Muscle layer of colon (tissue), 2 donors: ENCODE data around the gene CFAP77.

Source experiments
- H3K27ac ChIP-seq: one replicate; pipeline ENCODE4 v1.7.0; 2013; ENCODE audit warnings: low read depth, mild to moderate bottlenecking, low read length, moderate library complexity
- H3K27me3 ChIP-seq, 2 donors: one replicate each; pipeline ENCODE4 v1.7.0; 2013; ENCODE audit warnings: low read length in 2 of 2, mild to moderate bottlenecking in 2 of 2; ENCODE audit not compliant: insufficient read depth in 2 of 2, control insufficient read depth in 1 of 2
- H3K36me3 ChIP-seq: one replicate; pipeline ENCODE4 v1.7.0; 2013; ENCODE audit warnings: mild to moderate bottlenecking, low read length; ENCODE audit not compliant: insufficient read depth
- H3K4me1 ChIP-seq: one replicate; pipeline ENCODE4 v1.7.0; 2013; ENCODE audit warnings: mild to moderate bottlenecking, low read length; ENCODE audit not compliant: insufficient read depth
- H3K4me3 ChIP-seq, 2 donors: one replicate each; pipeline ENCODE4 v1.7.0; 2013; ENCODE audit warnings: low read length in 2 of 2, low read depth in 1 of 2, mild to moderate bottlenecking in 1 of 2, moderate library complexity in 1 of 2
- H3K9ac ChIP-seq: one replicate; pipeline ENCODE4 v1.7.0; 2013; ENCODE audit warnings: low read length
- H3K9me3 ChIP-seq: one replicate; pipeline ENCODE4 v1.7.0; 2013; ENCODE audit warnings: mild to moderate bottlenecking, low read length
- donor health status: abdominal sarcoma.
- donor health status: Adenocarcinoma of cecum.

The CFAP77 gene

DNA sequence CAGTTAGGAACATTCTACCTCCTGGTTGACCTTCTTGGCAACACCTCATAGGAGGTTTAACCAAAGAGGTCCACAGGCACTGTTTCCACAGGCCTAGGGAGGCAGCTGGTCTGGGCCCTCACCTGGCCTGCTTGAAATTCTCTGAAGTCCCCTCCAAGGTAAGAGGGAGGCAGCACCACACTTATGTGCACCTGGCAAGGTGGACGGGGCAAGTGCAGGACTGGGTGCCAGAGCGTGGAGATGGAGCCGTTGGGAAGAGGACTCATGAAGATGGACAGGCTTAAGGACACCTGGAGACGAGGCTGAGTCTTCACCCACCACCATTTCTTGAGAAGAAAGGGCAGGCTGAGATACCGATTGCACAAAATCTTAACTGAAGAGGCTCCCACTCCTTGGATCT is 165.8 kb downstream of the CFAP77 start:
- Histone ChIP-seq H3K4me1 (no peaks in the 10 kb centered on the region), H3K4me3 (no peak overlapping the region), H3K9me3 (no peaks in the 10 kb centered on the region), H3K27me3 (peaks cover 19 to 56% of the 10 kb centered on the region in 2 donors), H3K9ac (no peak overlapping the region), H3K36me3 (no peaks in the 10 kb centered on the region), H3K27ac (no peak overlapping the region)

DNA sequence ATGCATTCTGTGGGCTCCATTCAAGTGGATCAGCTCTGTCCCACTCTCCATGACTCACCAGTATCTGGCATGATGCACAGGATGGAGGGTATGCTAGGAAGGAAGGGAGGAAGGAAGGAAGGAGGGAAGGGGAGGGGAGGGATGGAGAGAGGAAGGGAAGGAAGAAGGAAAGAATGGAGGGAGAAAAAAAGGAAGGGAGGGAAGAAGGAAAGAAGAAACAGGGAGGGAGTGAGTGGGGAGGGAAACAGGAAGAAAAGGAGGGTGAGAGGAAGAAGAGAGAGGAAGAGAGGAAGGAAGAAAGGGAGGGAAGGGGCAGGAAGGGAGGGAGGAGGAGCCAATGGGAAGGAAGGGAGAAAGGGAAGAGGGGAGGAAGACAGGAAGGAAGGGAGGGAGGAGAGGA is 167.1 kb downstream of the CFAP77 start:
- H3K4me3 ChIP-seq: no peak overlapping the region
- H3K27me3 ChIP-seq: peaks cover 28 to 70% of the 10 kb centered on the region in 2 donors
- no peak overlapping the region for H3K27ac ChIP-seq
- H3K9me3 ChIP-seq: no peaks in the 10 kb centered on the region
- peaks cover 7% of the 10 kb centered on the region for H3K4me1 ChIP-seq
- H3K36me3 ChIP-seq: no peaks in the 10 kb centered on the region
- H3K9ac ChIP-seq: no peak overlapping the region

DNA sequence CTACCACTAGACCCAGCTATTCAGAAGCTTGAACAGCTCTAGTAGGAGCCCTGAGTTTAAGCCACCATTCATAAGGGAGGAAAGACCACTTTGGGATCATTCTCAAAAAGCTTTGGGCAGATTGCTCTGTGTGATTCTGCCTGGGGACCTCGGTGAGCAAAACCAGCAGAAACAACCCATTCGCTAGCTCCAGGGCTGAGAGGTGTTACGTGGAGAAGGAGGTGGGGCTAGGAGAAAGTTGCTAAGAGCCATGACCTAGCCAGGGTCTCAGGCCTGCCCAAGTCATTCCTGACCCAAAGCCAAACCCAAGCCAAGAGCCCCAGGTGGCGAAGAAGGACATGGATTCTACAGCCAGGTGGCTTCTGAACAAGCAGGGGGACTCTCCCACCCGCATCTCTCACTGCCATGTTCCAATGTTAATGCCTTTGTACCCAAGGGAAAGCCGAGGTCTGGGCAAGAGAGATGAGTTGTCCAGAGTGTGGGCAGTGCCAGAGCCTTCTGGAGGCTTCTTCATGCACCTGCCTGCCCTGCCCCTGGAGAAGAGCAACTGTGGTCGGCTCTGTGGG is 168.4 kb downstream of the CFAP77 start:
- Histone ChIP-seq H3K9me3 (no peaks in the 10 kb centered on the region), H3K4me3 (no peak overlapping the region), H3K4me1 (peaks cover 7% of the 10 kb centered on the region), H3K36me3 (no peaks in the 10 kb centered on the region), H3K27me3 (peaks cover 33 to 83% of the 10 kb centered on the region in 2 donors), H3K27ac (no peak overlapping the region), H3K9ac (no peak overlapping the region)

DNA sequence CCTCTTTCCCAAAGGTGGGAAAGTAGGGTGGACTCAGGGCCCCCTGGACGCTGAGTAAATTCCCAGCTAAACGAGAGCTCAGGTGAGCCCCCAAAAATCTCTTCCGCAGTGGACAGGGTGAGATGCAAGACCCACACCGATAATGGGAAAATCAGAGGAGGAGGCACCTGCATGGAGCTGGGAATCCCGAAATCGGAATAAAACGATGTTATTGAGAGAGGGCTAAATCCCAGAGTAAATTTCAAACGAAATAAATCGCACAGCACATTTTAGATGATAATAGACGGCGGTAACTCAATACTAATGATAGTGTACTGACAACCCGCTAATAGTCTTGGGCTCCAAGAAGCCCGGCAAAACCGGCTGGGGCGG is 169.4 kb downstream of the CFAP77 start:
- no peaks in the 10 kb centered on the region for H3K36me3 ChIP-seq
- H3K27ac ChIP-seq: no peak overlapping the region
- H3K9ac ChIP-seq: no peak overlapping the region
- H3K4me1 ChIP-seq: peaks cover 7% of the 10 kb centered on the region
- no peaks in the 10 kb centered on the region for H3K9me3 ChIP-seq
- H3K4me3 ChIP-seq: no peak overlapping the region
- H3K27me3 ChIP-seq: peaks cover 39 to 88% of the 10 kb centered on the region in 2 donors

DNA sequence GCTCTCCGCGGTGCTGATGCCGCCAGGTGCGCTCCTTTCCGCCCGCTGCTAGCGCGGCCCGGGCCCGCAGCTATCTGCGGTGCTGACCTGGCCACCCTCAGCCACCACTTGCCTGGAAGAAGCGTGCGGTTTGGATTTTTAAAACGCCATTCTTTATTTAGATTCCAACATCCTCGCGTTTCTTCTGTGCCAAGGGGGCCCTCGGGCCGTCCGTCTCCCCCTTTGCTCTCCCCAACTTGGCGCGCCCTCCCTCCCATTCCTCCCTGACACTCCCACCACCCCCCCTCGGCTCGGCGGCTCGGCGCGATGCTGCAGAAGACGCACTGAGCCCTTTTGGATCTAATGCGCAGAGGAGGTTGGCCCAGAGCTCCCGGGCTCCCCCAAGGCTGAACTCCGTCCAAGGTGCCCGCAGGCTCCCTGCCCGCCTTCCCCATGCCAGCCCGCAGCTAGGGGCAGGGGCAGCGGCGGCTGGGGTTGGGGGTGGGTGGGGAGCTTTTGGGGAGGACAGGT is 172.3 kb downstream of the CFAP77 start, which contains the start of gene BARHL1:
TSS of gene BARHL1 (plus strand) at position 331 of the 510 bp plus-strand sequence. CDS start 192 bp downstream, outside the sequence.
- Histone ChIP-seq H3K27me3 (peaks cover 64 to 91% of the 10 kb centered on the region in 2 donors), H3K36me3 (no peaks in the 10 kb centered on the region), H3K9ac (no peak within 1 kb of the TSS), H3K9me3 (no peaks in the 10 kb centered on the region), H3K4me1 (peaks cover 7% of the 10 kb centered on the region), H3K27ac (no peak within 1 kb of the TSS), H3K4me3 (peak within 1 kb of the TSS in 1 of 2 donors; percentile 45)

DNA sequence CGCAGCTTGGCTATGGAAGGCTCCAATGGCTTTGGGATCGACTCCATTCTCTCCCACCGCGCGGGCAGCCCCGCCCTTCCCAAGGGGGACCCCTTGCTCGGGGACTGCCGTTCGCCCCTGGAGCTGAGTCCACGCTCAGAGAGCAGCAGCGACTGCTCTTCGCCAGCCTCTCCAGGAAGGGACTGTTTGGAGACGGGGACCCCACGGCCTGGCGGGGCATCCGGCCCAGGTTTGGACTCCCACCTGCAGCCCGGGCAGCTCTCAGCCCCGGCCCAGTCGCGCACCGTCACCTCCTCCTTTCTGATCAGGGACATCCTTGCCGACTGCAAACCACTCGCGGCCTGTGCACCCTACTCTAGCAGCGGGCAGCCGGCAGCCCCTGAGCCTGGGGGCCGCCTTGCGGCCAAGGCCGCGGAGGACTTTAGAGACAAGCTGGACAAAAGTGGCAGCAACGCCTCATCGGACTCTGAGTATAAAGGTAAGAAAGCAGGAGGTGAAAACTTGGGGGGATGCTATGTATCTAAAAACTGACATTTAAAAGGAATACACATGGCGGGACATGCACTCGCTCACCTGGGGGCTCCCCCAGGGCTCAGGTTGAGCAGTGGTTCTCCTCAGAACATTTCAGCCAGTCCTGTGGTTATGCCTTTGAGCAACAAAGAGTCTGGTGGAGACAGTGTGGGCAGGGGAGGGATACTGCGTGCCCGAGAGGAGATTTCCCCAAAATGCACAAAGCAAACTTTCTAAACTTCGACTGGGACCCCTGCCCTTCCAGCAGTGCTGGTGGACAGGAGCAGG is 173.0 kb downstream of the CFAP77 start:
- Histone ChIP-seq H3K9ac (no peak overlapping the region), H3K36me3 (no peaks in the 10 kb centered on the region), H3K4me3 (no peak overlapping the region), H3K4me1 (peaks cover 7% of the 10 kb centered on the region), H3K27ac (no peak overlapping the region), H3K27me3 (peaks cover 70 to 97% of the 10 kb centered on the region in 2 donors), H3K9me3 (no peaks in the 10 kb centered on the region)

DNA sequence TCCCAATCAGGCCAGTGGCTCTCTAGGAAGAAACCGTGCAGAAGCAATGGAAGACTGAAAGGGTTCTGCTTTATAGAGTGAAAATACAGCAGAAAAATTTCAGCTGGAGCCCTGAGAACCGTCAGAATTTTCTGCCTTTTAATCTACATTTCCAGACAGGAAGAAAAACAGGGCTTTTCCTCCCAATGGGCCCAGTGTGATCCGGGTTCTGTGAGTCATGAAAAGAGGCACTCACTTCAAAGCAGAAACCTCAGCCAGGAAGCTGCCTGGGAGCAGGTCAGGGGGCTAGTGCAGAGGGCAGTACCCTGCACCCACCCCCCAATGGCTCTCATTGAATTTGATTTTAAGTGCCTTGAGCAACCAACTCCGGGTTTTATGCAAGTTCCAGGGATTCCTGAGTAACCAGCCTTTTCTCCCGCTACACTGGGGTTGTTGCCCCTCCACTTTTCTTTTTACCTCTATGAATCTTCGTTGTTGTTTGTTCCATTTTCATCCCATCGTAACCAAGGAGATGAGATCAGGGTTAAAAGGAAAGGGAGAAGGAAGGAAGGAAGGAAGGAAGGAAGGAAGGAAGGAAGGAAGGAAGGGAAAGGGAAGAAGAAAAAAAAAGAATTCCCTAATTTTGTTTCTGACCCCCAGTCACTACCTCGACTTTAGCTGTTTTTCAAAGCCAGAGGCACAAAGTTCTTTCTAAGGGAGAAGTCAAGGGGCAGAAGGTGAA is 173.7 kb downstream of the CFAP77 start:
- no peak overlapping the region for H3K4me3 ChIP-seq
- no peaks in the 10 kb centered on the region for H3K36me3 ChIP-seq
- peaks cover 66 to 99% of the 10 kb centered on the region in 2 donors for H3K27me3 ChIP-seq
- H3K9me3 ChIP-seq: no peaks in the 10 kb centered on the region
- H3K9ac ChIP-seq: no peak overlapping the region
- H3K27ac ChIP-seq: no peak overlapping the region
- H3K4me1 ChIP-seq: peaks cover 7% of the 10 kb centered on the region

DNA sequence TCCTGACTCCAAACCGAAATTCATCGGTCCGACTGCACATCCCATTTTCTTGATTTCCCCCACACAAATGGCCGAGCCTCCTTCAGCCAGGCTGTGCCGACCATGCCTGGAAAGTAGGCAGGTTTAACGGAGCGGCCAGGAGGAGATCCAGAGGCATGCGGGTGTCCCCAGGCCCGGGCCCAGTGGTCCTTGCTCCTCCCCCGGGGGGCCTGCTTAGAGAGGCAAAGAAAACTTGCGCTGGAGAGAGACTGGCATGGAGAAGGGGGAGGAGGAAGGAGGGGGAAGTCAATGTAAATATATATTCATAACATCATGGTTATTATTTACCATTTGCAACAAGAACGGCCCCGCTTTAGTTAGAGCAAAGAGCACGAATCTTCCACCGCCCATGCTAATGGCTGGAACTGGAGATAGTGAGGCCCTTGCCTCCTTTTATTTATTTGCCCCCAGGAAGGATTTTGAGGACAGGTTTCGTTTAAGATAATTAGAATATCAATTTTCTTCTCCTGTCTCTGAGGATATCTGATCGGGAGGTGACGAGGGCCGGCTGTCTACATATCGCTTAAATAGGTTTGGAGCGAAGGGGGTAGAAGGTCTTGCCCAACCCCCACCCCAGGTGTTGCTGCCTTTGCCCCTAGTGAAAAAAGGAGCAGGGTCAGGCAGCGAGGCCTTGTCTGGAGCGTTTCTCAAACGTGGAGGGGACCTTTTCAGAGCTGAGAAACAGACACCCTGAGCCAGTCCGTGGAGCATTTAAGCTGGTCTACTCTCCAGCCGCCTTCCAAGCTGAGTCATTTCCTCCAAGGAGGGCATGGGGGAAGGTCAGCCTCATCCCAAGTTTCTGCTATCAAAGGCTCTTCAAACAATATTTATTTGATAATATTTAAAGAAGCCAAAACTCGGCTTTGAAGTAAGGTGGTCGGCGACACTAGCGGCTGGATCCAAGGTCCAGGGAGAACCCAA is 174.9 kb downstream of the CFAP77 start:
- Histone ChIP-seq H3K27me3 (peaks cover 55 to 98% of the 10 kb centered on the region in 2 donors), H3K4me1 (peaks cover 7% of the 10 kb centered on the region)

DNA sequence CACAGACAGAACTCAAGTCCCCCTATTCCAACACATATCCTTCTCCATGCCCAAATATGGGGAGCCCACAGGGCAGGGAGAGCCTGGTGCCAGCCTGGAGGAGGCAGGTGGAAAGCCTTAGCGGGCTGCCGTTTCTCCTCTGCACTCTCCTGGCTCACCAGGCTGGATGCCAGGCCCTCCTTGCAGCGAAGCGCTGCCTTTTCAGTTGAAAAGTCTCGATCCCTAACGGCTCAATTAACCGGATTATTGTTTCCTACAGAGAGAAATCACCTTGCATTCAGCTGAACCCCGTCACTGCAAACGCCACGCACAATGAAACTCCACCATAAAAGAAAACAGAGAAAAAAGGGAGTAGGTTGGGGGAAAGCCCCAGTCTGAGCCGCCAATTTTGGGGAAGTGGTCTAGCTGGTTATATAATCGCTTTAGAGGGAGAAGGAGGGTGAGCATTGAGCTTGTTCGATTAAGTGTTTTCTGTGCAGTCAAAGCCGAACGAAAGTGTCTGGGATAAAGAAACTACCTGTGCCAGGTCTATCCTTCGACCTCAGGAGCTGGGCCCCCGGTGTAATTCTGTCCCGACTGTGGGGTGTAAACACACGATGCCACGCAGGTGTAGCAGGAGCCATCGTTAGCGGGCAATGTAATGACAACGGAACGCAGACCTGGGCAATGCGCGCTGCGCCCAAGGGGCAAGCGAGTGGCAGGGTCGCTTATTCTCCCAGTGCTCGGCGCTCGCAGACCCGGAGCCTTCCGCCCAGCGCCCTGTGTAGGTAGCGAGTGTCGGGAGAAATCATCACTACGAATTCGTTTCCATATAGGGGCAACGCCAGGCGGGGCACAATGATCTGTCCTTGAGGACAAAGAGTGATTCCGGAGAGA is 176.2 kb downstream of the CFAP77 start:
- Histone ChIP-seq H3K27ac (no peak overlapping the region), H3K4me1 (peaks cover 7% of the 10 kb centered on the region), H3K9me3 (no peaks in the 10 kb centered on the region), H3K27me3 (peaks cover 54 to 97% of the 10 kb centered on the region in 2 donors), H3K9ac (no peak overlapping the region), H3K4me3 (no peak overlapping the region), H3K36me3 (no peaks in the 10 kb centered on the region)

More for the DNA sequence above, 174.9 kb downstream of the CFAP77 start:
- no peak overlapping the region for H3K9ac ChIP-seq
- H3K4me3 ChIP-seq: no peak overlapping the region
- H3K27ac ChIP-seq: no peak overlapping the region
- H3K36me3 ChIP-seq: no peaks in the 10 kb centered on the region
- no peaks in the 10 kb centered on the region for H3K9me3 ChIP-seq
